GM21576 (cell line): Measurements from ENCODE around the gene OR5K2.
A peak's percentile ranks its signal among the peaks of the same experiment; 100 is the strongest.

Experiments
- ATAC-seq: cut with Tn5 transposase; IDR thresholded peaks from one replicate; pipeline ENCODE4 v1.9.1; 2021; ENCODE audit warnings: mild to moderate bottlenecking, moderate library complexity; ENCODE audit not compliant: unreplicated experiment

OR5K2 gene

DNA sequence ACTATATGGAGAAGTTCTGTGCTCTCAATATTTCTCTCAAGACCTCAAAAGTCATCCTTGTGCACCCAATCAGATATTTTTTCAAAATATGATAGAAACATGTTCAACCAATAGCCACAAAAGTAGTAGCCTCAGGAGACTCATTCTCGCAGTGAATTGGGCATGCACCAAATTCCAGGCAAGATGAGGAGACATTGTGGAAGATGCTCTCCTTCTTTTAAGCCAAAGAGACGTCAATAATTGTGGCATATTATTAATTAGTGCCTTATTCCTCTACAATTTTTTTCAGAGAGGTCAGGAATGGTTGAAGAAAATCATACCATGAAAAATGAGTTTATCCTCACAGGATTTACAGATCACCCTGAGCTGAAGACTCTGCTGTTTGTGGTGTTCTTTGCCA, at the start of gene OR5K2:
TSS of gene OR5K2 (plus strand) at position 301 of the 400 bp plus-strand sequence. CDS start at position 301, 0 bp downstream.
- no peak for ATAC-seq

DNA sequence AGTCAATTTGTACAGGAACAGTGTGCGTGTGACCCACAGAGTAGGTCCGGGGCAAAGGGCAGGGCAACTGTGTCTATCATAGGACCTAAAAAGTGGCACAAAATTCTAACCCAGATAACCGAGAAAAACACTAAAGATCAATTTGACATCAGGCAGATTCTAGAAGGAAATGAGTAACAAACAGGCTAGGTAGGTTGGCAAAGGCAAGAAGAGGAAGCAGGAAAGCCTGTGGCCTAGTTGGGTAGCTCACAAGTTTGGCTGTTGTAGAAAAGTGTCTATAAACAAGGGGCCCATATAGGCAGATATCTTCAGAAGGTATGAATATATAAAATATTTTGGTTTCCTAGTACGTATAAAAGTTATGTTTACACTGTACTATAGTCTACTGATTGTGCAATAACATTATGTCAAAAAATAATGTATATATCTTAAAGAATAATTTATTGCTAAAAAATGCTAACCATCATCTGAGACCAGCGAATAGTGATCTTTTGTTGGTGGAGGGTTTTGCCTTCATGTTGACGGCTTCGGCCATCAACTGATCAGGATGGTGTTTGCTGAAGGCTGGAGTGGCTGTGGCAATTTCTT, 47.8 kb upstream of the OR5K2 start:
- ATAC-seq: no peak

DNA sequence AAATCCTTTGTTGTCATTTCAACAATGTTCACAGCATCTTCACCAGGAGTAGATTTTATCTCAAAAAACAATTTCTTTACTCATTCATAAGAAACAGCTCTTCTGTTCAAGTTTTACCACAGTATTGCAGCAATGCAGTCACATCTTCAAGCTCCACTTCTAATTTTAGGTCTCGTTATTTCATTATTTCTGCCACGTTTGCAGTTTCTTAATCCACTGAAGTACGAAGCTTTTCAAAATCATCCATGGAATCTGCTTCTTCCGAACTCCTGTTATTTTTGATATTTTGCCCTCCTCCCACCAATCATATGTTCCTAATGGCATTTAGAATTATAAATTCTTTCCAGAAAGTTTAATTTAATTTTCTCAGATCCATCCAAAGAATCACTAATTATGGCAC, 47.1 kb upstream of the OR5K2 start:
- ATAC-seq: no peak

DNA sequence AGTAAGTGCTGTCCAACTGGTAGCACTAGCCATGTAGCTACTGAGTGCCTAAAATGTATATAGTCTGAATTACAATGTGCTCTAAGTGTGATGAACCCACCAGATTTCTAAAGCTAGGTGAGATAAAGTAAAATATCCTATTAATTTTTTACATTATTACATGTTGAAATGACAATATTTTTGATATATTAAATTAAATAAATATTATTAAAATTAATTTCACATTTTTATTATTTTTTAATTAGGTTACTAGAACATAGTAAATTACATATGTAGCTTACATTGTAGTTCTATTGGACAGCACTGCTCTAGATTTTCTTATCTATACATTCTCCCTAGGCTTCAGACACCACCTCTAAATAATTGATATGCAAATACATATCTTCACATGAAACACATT, 43.7 kb upstream of the OR5K2 start:
- ATAC-seq: no peak

DNA sequence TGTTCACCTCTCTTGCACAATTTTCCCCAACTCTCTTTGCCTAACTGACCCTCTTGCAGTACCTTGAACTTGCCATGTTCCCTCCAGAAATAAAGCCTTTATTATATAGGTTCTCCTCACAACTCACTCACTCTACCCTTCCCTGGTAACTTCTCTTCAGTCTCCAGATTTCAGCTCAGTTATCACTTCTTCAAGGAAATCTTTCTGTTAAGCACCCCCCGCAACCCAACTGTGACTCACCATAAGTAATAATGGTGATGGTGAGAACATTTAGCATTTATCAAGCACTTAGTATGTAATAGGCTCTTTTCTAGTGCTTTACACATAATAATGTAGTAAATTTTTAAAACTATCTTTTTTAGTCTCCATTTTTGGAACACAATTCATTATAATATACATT, 42.6 kb upstream of the OR5K2 start:
- ATAC-seq: no peak

DNA sequence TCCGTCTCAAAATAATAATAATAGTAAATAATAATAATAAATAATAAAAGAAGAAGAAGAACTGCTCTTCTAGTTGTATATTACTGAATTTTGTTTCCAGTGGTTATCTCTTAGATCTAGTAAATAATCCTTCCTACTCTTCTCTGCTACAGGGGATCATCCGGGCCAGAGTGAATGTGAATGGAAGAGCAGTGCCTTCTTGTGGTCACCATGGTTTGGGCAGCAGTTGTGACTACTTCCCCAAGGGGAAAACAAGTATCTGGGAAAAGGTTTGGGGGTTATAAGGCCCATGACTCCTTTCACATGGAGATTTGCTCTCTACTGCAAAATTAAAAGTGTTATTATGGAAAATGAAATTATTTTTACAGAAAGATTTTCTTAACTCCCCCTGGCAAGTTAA, 39.9 kb upstream of the OR5K2 start:
- no peak for ATAC-seq

DNA sequence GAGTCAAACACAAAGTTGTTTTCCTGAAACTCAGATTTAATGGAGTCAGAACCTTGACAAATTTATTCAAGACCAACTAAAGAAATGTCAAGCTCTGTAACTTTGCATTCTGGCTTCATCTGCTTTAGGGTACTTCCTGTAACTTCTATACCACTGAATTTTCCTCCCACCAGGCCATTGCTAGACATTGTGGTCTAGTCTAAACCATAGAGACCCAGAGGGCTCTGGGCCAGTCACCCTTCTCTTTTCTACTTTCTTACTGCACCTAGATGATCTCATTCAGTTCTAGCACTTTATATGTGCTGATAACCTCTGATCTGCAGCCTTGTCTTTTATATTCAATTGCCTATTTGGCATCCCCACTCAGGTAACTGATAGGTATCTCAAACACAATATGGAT, 37.3 kb upstream of the OR5K2 start:
- peak; percentile 56 for ATAC-seq

DNA sequence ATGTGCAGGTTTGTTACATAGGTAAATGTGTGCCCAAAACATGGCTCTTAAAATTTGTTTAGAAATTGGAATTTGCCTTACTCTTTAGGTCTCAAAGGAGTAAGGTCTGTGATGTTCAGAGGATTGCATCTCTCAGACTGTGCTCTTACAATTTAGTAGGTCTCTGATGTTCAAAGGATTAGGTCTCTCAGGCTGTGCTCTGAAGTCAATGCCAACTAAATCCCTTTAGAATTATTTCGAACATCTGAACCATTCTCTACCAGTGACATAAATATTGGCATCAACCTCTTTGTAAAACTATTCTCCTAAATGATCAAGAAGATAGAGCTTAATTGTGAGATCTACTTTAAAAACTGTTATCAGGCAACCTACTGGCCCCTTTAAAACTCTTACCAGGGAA, 34.6 kb upstream of the OR5K2 start, which contains the start of gene OR5K1:
TSS of gene OR5K1 (plus strand) at position 301 of the 400 bp plus-strand sequence. CDS start 6,376 bp downstream, outside the sequence.
- no peak for ATAC-seq

DNA sequence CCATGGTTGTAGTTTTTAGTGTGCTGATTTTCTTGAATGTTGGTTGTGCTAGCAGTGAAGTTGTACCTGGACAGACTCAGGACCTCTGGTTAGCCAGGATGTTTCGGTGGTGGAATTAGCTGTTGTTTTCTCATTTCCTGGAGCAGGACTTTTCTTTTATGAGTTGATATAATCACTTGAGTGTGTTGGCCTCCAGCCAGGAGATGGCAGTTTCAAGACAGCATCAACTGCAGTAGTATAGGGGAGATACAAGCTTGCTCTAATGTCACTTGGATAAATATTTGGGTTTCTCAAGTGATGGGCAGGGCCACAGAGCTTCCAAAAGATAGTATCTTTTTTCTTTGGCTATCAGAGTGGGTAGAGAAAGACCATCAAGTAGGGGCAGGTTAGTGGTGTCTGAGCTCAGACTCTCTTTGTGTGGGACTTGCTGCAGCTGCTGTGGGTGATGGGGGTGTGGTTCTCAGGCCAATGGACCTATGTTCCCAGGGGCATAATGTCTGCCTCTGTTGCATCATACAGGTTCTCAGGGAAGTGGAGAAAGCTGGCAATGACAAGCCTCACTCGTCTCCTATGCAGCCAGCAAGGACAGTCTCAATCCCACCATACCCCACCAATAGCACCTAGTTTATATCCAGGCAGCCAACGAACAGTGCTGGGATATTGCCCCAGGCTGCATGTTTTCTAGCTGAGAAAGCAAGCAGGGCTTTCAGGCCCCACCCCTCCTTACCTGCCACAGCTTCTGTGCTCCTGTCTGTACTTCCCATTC, 14.6 kb upstream of the OR5K2 start:
- ATAC-seq: no peak

DNA sequence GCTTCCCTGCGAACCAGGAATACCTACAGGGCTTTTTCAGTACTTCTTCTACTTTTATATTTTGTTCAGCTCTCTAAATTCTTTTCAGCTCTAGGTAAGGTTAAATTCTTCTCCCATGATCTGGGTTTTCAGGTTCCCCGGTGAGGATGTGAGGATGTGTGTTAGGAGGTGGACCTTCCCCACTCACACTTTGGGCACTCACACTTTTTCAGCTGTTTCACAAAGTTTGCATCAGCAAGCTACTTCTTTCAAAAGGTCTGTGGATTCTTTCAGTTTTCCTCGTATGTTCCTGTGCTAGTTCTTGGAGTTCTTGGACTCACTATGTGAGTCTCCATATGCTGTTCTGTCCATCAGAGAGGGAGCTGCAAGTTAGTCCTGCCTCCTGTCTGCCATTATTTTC, 13.9 kb upstream of the OR5K2 start:
- no peak for ATAC-seq

DNA sequence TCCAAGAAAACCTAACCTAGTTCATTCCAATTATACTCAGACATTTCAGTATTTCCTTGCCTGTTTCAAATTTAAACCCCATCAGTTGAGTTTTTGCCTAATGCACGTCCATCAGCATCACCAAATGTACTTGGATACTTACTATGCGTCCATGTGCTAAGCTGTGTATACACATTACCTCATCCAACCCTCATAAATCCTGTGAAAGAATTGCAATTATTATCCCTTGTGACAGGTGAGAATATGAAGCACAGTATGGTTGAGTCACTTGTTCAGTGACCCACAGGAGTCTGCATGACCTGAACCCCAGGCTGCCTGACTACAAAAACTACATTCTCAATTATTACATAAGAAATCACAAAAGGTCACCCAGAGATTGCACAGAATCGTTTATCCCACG, 2.5 kb downstream of the OR5K2 start:
- no peak for ATAC-seq

DNA sequence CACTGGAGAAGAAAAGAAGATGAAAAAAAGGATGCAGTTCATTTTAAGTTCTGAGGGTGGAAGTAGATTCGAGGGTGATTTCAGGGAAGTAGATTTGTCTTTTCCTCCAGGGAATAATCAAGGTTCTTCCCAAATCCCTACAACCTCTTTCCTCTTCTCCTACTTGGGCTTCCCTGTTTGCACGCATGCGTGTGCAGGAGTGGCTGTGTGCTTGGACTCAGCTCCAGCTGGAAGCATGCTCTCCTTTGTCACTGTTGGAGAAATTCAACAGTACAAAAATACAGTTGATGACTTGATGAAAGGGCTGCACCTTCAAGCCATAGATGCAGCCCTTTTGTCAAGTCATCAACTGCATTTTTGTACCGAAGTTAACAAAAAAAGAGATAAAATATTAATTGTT, 3.8 kb downstream of the OR5K2 start:
- no peak for ATAC-seq

DNA sequence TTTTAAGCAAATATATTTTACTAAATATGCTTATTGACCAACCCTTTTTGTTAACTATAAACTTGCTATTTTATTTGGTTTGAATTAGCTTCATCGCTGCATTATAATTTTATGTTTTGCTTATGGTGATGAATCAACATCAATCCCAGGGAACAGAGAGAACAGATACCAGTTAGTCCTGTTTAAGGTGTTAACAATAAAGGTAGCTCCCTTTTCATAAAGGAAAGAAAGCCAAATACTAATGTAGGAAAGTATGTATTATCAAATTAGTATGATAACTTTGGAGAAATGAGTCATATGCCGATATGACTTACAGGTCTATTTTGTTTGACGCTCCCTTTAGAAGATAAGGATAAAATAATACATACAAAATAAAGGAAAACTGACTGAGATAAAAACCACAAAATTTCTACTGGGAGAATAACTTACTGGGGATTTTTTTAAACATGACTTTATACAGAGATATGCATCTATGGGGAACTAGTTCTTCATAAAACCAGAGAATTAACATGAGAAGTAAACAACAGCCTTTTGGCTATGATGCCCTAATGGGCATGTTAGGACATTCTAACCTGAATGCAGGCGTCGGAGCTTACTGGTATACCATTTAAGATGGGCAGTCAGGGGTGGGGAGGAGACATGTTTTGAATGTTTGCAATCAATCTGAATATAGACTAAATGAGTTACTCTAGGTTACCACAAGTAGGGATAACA, 4.5 kb downstream of the OR5K2 start:
- ATAC-seq: no peak

DNA sequence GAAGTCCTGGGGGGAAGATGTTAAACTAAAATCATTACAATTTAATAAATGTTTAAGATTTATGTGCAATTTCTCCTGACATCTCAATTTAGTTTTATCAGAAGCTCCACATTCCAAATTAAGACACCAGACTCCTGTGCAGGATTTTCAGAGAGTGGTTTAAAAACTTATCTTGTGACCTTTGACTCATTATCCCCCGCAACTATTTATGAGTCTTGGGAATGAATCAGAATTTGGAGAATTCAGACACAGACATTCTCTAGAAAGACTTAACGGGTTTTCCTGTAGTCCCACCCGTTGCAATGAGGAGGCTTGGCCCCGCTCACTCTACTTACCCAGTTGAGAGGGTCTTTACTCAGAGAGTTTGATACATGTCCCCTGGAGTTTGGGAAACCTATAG, 7.1 kb downstream of the OR5K2 start:
- no peak for ATAC-seq

DNA sequence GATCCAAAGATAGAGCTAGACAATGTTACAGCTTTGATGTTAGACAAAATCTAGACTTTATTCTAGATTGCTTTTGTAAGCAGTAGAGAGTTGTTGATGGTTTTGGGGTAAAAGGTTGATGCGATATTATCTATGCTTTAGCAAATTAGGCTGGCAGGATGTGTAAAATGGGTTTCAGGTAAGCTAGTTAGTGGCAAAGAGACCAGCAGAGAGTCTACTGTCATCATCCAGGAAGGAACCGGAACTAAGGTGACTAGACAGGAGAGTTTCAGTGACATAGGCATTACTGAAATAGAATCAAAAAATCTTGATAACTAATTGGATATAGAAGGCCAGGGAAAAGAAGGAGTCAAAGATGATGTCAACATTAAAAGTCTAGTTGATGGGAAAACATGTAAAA, 11.1 kb downstream of the OR5K2 start:
- no peak for ATAC-seq

DNA sequence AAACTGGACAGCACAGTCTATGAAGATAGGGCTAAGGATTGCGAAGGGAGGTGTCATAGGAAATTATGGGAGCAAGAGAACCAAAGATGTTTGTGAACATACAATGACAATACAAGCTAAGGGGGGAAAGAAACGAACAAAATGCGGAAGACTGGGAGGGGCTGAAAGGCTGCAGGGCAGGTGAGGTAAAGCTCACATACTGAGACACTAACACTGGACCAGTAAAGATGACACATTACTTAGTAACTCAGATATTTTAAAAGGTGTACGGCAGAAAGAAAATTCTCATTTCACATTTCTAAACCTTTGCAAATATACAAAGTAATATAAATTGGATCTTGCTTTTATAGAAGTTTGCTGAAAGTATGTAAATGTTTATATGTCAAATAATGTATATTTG, 15.1 kb downstream of the OR5K2 start:
- no peak for ATAC-seq

DNA sequence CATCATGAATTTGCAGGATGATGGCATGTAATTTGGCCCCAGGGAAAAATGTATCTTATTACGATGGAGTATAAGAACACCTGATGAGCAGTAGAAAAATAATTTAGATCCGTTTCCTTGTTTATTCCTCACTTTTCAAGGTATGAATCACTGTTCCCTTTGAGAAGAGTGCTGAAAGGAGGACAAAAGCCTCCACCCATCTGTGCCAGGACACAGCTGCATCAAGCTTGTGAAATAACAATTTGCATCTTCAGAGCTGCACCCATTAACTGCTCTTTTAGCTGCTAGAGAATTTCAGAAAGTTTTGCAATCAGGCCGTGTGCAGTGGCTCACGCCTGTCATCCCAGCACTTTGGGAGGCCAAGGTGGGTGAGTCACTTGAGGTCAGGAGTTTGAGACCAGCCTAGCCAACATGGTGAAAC, 15.6 kb downstream of the OR5K2 start:
- ATAC-seq: no peak

DNA sequence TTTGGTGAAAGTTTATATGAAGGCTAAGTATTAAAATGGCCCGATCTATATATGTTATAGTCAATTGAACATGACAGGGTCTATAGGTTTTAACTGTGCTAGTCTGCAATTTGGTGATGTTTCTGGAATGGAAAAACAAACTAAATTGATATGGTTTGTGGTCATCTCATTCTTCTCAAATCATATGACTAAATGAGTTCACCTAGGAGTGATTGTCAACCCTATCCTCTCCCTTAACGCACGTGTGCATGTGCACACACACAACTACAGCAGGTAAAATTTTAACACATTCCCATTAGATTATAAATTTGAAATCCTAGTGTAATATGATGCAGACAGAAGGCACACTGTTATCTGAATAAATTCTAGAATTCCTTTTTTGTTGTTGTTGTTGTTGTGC, 16.3 kb downstream of the OR5K2 start:
- ATAC-seq: no peak

DNA sequence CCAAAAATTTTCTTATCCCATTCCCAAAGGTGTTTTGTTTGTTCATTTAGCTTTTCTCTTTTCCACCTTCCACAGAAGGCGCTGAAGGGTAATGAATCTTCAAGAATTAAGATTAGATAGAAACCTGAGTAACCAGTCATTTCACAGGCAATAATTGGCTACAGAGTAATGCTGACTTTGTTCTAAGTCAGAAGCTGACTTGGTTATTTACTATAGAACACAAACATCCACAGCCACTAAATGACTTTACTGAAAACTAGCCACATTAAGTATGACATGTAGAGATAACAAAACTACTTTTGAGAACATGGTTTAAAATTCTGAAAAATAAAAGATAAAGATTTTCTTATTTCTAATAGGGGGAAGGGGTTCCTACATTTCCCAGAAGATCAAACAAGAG, 17.5 kb downstream of the OR5K2 start:
- ATAC-seq: no peak

DNA sequence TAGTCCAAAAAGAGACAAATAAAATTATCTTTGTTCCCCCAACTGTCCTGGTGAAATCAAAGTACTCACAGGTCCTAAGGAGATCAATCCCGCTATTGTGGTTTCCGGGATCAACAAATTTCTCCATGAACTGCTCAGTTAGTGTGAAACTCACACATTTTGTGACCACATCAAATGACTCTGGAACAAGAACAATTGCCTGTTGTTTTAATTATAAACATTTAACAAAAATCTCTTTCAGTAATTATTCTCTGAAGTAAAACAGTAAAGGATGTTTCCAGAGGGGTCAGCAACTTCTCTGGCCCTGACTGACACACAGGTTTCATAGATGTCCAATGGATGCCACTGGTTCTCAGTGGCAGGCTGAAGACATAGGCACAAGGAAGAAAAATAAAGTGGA, 21.3 kb downstream of the OR5K2 start:
- ATAC-seq: no peak

DNA sequence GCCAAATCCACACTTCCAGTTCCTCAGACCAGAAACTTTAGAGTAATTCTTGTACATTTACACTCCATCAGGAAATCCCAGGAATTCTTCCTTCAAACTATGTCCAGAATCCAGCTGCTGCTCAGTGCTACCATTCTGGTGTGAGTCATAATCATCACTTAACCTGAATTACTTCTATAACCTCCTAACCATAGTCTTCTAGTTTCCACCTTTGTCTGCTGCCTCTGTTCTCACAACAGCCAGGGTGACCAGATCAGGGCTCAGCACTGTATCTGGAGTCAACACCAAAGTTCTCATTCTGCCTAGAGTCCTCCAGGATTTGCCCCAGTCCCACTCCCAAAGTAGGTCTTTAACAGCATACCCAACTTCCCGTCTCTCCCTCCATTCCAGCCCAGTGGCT, 21.9 kb downstream of the OR5K2 start:
- no peak for ATAC-seq

DNA sequence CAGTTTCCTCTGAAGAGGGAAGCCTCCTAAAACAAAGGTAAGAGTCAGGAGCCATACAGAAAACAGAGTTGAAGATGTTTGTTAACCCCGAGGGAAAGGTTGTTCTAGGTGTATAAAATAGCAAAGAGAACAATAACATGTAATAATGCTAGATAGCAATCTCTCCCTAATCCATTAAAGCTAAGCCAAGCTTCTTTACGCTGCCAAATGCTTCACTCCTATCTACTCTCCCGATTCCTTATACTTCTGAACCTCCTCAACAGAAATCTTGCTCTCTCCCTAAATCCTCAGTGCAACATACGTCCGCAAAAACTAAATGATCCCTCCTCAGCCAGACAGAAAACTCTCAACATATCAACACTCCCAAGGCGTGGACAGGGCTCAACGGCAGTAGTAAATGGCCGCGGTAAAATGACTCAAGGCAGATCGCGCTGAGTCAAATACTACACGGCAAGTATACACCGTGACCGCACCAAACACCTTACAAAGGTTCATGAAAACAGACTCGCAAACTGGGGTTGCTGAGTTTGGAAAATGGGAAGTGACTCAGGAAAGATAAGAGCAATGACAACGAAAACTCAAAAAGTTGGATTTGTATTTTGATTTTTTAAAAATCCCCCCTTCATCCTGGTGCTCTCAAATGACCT, 24.5 kb downstream of the OR5K2 start:
- ATAC-seq: peak; percentile 29
